GM12864 (cell line): ENCODE measurements around the gene LDHA.
"Not testable (repeated sequence)": the region's sequence is repeated elsewhere in the genome, so short reads cannot be mapped to it uniquely, and the experiment has no call there.

Source experiments
- DNase-seq: peaks from one replicate; pipeline ENCODE4 v3.0.0-alpha.2; 2011; ENCODE audit warnings: low read depth
- H3K4me3 ChIP-seq: 2 replicates; pipeline ENCODE4 v1.5.1; 2011; ENCODE audit warnings: mild to moderate bottlenecking, low read depth, low read length, control low read depth
- TF ChIP-seq, protein P1 (sequence below): IDR thresholded peaks from 2 replicates; pipeline ENCODE4 v1.5.1; 2011; ENCODE audit warnings: low read depth, mild to moderate bottlenecking, moderate library complexity, low read length, control low read depth, inconsistent platforms; ENCODE audit errors: missing control alignments

Gene LDHA

GRCh38 chr11:18404062-18404461 is 9.7 kb downstream of the LDHA start:
- DNase-seq = no peak
- no peak overlapping the region for H3K4me3 ChIP-seq
- TF ChIP-seq, protein P1, sequence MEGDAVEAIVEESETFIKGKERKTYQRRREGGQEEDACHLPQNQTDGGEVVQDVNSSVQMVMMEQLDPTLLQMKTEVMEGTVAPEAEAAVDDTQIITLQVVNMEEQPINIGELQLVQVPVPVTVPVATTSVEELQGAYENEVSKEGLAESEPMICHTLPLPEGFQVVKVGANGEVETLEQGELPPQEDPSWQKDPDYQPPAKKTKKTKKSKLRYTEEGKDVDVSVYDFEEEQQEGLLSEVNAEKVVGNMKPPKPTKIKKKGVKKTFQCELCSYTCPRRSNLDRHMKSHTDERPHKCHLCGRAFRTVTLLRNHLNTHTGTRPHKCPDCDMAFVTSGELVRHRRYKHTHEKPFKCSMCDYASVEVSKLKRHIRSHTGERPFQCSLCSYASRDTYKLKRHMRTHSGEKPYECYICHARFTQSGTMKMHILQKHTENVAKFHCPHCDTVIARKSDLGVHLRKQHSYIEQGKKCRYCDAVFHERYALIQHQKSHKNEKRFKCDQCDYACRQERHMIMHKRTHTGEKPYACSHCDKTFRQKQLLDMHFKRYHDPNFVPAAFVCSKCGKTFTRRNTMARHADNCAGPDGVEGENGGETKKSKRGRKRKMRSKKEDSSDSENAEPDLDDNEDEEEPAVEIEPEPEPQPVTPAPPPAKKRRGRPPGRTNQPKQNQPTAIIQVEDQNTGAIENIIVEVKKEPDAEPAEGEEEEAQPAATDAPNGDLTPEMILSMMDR = no peak

GRCh38 chr11:18407400-18407799 is 13.0 kb downstream of the LDHA start:
- H3K4me3 ChIP-seq, DNase-seq: not testable (repeated sequence)

GRCh38 chr11:18408558-18409291 is 14.4 kb downstream of the LDHA start:
- DNase-seq = no peak
- no peak overlapping the region for H3K4me3 ChIP-seq
- TF ChIP-seq, protein P1 = no peak

GRCh38 chr11:18416459-18416858 is 22.1 kb downstream of the LDHA start:
- TF ChIP-seq, protein P1 = no peak
- no peak for DNase-seq
- H3K4me3 ChIP-seq = no peak overlapping the region

GRCh38 chr11:18419040-18419439 is 24.7 kb downstream of the LDHA start:
- TF ChIP-seq, protein P1 = no peak
- DNase-seq = no peak
- H3K4me3 ChIP-seq = no peak overlapping the region

DNA sequence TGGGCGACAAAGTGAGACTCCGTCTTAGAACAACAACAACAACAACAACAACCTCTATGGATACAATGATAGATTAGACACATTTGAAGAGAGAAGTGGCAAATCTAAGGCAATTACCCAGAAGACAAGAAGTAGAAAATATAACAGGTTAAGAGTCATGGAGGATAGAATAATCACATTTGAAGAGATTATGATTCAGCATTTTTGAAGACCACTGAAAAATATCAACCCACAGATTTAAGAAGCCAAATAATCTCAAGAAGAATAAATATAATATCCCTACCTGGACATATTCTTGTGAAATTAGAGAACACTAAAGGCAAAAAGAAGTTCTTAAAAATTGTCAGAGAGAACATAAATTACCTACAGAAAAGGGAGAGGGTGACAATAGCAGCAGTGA is 25.7 kb downstream of the LDHA start:
- no peak overlapping the region for H3K4me3 ChIP-seq
- TF ChIP-seq, protein P1 = no peak
- DNase-seq = no peak

GRCh38 chr11:18427240-18427639 is 32.9 kb downstream of the LDHA start:
- TF ChIP-seq, protein P1 = no peak
- H3K4me3 ChIP-seq = no peak overlapping the region
- DNase-seq = no peak
